HG03064 (cell line): ENCODE data around the gene PRSS8.

Experiments used
- ATAC-seq: cut with Tn5 transposase; IDR thresholded peaks from one replicate; pipeline ENCODE4 v1.9.1; 2021; ENCODE audit warnings: low read depth; ENCODE audit not compliant: unreplicated experiment

PRSS8 gene

GRCh38 chr16:31130336-31130891 is 5.1 kb downstream of the PRSS8 start:
- ATAC-seq: no peak

DNA sequence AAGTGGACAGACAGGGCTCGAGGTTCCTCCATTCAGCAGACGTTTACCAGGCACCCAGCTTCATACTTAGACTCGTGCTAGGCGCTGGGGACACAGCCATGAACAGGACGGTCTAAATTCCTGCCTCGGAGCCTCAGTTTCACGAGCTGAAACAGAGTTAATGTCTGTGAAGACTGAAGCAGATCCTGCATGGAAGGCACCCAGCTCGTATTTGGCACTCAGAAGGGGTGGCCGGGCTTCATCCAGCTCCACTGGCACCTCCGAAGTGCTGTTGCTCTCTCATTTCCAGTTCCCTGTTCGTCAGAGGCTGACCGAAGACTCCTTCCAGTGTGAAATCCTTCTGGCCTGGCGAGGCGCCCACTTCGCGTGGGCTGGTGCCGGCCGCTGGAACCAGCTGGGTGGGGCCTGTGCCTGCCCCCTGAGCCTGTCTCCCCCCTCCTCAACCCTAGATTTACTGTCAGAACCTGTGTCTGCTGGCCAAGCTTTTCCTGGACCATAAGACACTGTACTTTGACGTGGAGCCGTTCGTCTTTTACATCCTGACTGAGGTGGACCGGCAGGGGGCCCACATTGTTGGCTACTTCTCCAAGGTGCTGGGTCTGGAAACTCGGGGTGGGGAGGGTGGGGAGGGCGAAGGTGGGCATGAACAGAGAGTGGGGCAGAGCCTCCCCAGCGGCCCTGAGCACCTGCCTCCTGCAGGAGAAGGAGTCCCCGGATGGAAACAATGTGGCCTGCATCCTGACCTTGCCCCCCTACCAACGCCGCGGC is 5.8 kb downstream of the PRSS8 start:
- no peak for ATAC-seq

- no peak for ATAC-seq
These were observed 6.6 kb downstream of the PRSS8 start for GRCh38 chr16:31128711-31129567.

DNA sequence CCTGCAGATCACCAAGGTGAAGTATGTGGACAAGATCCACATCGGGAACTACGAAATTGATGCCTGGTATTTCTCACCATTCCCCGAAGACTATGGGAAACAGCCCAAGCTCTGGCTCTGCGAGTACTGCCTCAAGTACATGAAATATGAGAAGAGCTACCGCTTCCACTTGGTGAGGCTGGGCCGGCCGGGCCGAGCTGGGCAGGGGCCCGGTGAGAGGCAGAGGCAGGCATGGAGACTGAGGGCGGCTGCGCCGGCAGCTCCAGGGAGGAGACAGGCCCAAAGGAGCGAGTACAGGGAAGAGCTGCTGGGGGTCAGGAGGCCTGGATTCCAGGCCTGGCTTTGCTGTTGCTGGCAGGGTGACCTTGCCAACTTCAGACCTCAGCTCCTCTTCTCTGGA is 8.3 kb downstream of the PRSS8 start:
- ATAC-seq: no peak

GRCh38 chr16:31125844-31126243 is 9.7 kb downstream of the PRSS8 start:
- no peak for ATAC-seq

DNA sequence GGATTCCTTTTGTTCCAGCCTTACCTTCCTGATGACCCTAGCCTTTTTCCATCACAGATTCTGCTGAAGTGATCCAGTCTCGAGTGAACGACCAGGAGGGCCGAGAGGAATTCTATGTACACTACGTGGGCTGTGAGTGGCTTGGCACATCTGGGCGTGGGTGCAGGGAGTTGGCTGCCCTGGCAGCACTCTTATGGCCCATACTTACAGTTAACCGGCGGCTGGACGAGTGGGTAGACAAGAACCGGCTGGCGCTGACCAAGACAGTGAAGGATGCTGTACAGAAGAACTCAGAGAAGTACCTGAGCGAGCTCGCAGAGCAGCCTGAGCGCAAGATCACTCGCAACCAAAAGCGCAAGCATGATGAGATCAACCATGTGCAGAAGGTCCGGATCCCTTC is 15.4 kb downstream of the PRSS8 start:
- ATAC-seq: no peak

DNA sequence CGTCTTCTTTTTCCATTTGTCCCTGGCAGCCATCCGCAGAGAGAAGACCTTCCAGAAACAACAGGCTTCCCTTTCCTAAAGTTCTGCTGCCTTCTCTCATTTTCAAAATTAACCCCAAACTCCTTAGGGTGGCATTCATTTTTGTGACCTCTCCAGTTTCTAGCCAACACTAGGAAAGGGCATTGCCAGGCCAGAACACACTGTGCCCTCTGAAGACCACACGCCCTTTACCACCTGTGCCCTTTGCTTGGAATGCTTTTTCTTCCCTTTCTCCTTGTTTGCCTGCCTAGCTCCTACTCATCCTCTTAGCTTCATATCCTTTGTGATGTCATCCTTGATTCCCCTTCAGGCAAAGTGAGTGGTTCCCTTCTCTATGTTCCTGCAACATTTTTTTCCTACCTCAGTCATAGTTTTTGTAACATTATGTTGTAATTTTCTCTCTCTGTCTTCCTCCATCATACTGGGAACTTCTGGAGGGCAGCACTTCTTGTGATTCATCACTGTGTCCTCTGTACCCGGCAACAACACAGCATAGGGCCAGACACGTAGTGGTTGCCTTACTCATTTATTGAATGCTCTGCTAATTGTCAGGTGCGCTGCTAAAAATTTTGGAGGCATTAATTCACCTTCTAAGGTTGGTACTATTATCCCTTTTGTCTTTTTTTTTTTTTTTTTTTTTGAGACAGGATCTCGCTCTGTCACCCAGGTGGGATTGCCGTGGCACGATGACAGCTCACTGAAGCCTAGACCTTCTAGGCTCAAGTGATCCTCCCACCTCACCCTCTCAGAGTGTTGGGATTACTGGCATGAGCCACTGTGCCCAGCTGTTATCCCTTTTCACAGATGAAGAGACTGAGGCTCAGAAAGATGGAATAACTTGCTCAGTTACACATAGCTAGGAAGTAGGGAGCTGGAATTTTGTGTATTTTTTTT is 17.0 kb downstream of the PRSS8 start:
- no peak for ATAC-seq

GRCh38 chr16:31117384-31118222 is 17.9 kb downstream of the PRSS8 start, which contains the start of gene KAT8:
TSS of gene KAT8 (plus strand) at chr16:31117664. CDS start at chr16:31117682, 18 bp downstream.
- peak; percentile 87 for ATAC-seq

- ATAC-seq: no peak
These were observed 21.1 kb downstream of the PRSS8 start for GRCh38 chr16:31114468-31114867.

DNA sequence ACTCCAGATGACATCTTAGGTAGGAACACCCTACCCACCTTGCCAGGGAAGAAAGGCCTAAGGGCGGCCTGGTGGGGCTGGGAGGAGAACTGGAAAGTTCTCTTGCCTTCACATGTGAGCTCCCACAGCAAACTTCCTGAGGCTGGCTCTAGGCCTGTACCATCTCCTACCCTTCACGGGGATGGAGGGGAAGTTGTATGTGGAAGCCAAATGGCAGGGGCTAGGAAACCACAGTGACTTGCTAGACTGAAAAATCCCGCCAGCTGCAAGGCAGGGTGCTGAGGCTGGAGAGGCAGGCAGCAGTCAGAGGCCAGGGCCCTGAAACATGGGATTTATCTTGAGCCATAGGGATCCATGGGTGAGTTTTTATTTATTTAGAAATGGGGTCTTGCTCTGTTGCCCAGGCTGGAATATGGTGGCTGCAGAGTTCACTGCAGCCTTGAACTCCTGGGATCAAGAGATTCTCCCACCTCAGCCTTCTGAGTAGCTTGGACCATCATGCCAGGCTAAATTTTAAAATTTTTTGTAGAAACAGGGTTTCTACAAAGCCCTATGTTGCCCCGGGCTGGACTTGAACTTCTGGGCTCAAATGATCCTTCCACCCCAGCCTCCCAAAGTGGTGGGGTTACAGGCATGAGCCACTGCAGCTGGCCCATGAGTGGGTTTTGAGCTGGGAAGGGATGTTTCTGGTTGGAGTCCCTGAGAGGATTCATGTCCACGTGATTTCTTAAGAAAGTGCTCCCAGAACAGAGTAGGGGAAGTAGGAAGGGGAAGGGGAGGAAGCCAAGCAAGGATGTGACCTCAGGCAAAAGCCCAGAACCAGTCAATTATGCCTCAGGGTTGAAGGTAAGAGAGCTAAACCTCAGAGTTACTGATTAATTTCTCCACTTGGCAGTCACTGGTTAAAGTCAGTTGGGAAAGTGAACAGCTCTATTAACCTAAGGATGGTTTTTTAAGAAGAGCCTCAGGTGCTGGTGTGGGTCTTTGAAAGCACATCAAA is 22.1 kb downstream of the PRSS8 start:
- ATAC-seq: no peak

DNA sequence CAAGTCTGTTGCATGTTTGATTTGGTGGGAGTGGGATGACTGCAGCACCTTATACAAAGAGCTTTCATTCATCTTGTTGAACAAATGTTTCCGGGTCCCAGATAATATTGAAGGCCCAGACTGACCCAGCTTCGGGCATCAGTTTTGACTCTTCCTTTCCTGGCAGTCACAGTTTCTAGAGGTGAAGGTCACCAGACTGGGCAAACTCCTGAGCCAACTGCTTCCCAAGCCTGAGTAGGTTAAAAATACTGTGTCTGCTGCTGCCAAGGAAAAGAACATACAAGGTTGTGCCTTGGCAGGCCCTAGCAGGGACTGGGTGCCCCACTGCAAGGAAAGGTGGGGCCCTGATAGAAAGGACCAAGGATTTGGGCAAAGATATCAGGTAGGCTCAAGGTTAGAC is 22.8 kb downstream of the PRSS8 start:
- ATAC-seq: no peak

DNA sequence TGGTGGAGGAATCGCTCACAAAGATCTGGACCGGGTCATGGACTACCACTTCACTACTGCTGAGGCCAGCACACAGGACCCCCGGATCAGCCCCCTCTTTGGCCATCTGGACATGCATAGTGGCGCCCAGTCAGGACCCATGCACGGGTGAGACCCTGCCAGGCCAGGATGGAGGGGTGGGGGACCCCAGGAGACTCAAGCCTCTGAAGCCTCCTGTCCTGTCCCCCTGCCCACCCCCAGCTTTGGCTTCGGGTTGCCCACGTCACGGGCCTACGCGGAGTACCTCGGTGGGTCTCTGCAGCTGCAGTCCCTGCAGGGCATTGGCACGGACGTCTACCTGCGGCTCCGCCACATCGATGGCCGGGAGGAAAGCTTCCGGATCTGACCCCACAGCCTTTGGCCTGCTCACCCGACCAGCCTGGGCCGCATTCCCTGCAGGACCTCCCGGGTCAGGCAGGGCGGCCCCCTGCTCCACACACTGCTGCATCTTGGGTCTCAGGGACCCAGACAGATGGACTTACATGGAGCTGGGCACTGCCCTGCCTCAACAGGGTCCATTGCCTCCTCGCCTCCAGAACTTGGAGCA is 23.6 kb downstream of the PRSS8 start:
- ATAC-seq: no peak

DNA sequence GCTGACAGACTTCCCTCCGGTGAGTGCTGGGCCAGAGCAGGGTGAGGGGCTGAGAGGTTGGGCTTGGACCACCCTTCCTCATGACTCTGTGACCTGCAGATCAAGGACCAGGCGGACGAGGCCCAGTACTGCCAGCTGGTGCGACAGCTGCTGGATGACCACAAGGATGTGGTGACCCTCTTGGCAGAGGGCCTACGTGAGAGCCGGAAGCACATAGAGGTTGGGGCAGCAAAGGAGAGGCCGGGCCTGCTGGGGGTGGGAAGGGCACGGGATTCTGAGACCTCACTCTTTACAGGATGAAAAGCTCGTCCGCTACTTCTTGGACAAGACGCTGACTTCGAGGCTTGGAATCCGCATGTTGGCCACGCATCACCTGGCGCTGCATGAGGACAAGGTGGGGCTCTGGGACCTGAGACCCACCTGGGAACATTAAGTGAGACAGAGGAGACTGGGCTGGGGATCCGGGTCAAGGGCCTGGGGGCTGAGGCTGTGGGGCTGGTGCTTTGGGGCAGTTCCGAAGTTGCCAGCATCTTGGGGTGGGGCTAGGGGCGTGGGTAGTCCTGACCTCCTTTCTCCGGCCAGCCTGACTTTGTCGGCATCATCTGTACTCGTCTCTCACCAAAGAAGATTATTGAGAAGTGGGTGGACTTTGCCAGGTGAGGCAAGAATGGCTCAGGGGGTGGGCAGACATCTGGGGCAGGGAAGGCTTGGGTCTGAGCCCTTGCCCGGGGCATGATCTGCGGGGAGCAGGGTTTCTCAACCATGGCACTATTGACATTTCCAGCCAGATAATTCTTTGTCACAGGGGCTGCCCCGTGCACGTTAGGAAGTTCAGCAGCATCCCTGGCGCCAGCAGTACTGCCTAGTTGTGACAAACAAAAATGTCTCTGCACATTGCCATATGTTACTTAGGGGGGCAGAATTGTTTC is 25.2 kb downstream of the PRSS8 start:
- ATAC-seq: no peak

DNA sequence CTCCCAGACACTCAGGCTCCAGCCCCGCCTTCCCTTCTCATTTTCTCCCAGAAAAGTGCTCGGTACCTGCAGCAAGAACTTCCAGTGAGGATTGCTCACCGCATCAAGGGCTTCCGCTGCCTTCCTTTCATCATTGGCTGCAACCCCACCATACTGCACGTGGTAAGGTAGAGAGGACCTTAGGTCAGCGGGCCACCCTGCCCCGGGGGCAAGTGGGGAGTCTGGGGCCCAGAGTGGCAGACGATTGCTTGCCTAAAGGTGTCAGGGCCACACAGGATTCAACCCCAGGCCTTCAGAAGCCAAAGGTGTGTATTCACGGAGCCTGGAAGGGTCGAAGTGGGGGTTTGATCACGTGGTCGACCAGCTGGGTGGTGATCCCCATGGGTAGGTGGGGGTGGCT is 25.9 kb downstream of the PRSS8 start:
- no peak for ATAC-seq

DNA sequence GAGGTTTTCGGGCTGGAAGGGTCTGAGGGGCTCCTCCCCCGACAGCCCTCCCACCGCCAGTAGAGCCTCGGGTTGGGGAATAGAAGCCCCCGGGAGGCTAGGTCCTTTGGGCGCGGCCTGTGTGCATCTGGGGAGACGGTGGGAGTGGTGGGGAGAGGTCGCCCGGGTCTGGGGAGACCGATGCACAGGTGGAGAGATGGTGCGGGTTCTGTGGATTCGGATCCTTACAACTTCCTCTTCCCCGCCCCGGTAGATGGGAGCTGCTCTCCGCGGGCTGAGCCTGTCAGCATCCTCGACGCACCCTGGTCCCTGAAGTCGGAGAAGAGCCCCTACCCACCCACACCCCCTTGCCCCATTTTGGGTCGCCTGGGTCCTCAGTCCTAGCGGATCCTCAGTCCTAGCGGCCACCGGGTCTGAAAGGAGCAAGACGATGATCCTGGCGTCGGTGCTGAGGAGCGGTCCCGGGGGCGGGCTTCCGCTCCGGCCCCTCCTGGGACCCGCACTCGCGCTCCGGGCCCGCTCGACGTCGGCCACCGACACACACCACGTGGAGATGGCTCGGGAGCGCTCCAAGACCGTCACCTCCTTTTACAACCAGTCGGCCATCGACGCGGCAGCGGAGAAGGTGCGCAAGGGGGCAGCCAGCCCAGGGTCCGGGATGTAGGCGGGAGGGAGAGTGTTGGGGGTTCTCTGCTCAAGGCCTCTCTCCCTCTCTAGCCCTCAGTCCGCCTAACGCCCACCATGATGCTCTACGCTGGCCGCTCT is 26.6 kb downstream of the PRSS8 start:
- ATAC-seq: no peak
